Germinal center (tissue), 1 donor: ENCODE measurements around the gene NCSTN.
"Not testable (repeated sequence)": the region's sequence is repeated elsewhere in the genome, so short reads cannot be mapped to it uniquely, and the experiment has no call there.

ENCODE experiments used
- DNase-seq: peaks from one replicate; pipeline ENCODE4 v3.0.0; 2012; ENCODE audit warnings: mixed read lengths, low spot score

Gene NCSTN

DNA sequence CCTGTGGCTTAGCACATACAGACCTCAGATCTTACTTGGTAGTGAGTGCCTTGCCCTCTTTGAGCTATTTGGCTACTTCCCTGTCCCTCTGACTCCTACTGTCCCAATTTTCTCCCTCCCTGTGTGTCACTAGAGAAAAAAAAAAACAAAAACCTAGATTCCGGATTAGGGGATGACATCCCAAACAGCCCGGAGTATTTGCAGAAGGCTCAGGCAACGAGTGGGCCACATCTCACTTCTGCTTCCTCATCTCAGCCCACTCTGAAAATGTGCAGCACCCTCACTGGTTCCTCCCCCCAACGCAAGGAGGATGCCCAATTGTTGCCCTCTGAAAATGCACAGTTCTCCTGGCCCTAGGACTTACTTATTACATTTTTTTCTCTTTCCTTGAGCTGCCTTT lies 28.6 kb downstream of the NCSTN start:
- no peak for DNase-seq

DNA sequence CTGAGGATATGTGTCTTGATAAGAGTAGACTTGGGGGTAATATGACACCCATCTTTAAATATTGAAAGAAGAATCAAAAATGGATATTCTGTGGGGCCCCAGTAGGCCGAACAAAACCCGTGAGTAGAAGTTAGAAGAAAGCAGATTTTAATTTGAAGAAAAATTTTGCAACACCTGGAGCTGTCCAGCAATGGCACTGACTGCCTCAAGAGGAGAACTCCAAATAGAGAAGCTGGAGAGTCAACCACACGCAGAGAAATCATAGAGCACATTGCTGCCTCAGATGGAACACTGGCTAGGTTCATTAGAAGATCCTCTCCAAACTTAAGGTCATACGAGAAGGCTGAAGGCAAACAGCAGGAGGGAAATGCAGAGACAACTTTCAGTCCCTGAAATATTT lies 30.5 kb downstream of the NCSTN start:
- no peak for DNase-seq

DNA sequence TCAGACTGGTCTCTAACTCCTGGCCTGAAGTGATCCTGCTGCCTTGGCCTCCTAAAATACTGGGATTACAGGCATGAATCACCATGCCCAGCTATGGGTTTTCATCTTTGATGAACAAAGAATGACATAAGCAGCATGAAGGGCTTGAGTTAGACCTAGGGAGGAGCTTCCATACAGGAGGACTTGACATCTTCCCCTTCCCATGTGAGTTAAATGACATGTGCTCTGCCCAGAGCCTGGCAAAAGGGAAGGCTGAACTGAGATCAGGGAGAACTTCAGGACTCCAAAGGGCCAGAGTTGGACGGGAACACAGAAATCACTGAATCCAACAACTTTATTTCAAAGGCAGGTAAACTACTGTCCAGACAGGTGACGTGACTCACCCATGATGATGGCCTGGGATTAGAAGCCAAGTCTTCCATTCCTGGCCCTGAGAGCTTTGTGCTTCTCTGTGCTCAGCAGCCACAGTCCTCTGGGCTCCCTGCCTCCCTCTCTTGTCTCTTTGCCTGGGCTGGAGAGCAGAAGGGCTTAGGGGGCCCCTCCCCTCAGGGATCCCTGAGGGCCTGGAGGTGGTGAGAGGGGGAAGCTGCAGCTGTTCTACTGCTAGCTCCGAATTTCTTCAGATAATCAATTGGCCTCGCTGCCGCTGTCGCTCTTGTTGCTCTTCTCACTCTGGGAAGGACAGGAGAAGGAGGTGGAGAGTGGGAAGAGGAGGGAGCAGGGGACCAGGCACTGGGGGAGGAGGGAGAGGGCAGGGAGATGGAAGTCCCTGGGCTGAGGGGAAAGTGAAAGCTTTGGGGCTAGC lies 31.3 kb downstream of the NCSTN start:
- no peak for DNase-seq

DNA sequence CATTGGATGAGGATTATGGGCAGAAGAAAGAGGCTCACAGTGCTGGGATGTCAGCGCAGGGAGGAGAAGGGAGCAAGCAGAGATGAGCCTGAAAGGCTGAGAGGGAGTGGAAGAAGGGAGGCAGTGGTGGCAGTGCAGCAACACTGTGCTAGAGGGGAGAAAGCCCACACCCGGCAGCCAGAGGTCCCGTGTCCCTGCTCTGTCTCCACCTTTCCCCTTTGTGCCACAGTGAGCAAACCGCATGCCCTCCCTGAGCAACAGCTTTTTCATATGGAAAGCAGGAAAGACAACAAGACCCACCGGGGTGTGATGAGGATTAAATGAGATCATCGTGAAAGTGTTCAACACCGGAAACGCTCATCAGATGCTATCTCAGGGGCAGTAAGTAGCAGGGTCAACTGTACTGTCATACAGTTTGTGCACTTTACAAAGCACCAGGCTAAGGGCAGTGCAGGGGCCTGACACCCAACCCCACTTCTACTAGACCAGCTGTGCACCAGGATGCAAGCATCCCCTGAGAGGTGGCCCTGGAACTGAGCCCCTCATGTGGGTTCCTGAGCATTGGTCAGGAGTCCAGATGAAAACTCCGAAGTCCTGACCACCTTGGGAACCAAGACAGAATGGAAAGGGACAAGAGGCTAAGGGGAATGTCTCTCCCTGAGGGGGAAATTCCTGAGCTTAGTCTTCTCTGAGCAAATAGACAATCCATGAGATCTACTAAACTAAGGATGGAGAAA lies 32.8 kb downstream of the NCSTN start:
- DNase-seq = no peak

DNA sequence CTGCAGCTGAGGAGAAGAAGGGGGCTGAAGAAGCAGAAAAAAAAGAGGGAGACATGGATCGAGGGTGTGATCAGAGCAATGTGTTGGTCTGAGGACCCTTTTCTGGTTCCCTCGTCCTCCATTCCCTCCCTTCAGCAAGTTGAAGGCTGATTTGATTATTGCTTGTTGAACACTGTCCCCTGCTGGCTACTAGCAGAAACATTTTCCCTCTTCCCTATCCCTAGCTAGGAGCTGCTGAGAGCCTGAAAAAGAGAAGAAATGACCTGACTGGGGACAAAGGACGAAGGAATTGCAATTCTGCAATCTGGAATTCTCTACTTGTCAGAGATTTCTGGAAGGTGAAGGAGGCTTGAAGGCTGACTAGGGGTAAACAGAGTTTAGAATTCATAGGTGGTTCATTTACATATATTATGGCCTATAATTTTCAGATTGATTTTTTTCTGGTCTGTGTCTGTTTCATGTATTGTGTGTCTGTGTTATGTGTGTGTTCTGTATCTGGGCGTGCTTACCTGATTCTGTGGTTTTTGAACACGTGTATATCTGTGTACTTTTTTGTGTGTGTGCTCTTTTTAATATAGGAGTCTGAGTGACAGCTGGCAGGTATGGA lies 33.4 kb downstream of the NCSTN start:
- DNase-seq = peak; percentile 65

DNA sequence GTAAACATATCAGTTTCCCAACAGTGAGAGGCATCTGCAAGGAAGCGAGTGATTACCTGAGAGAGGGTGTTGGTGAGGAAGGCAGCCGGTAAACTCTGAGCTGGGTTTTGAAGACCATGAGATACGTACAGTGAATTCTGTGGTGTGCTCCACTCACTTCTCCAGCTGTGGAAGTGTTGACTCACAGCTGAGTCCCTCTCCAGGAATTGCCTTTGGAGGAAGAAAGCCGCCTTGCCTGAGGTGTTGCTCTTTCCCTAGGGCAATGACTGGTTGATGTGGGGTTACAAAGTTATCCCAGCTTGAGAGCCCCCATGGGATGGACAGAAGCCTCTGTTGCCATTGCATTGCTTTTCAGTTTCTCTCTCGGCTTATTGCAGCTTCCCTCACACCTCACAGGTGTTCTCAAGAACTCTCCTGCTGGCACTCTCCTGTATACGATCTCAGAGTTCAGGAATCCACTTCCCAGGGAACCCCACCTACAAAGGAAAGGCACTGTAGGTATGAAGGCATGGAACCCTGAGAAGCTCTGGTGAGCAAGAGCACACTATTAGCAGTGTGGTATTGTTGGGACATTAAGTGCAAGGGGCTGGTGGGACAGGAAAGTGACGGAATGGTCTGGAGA lies 34.5 kb downstream of the NCSTN start:
- no peak for DNase-seq

DNA sequence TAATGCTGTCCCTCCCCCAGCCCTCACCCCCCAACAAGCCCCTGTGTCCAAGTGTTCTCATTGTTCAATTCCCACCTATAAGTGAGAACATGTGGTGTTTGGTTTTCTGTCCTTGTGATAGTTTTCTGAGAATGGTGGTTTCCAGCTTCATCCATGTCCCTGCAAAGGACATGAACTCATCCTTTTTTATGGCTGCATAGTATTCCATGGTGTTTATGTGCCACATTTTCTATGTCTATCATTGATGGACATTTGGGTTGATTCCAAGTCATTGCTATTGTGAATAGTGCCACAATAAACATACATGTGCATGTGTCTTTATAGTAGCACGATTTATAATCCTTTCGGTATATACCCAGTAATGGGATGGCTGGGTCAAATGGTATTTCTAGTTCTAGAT lies 41.6 kb downstream of the NCSTN start:
- DNase-seq = not testable (repeated sequence)

DNA sequence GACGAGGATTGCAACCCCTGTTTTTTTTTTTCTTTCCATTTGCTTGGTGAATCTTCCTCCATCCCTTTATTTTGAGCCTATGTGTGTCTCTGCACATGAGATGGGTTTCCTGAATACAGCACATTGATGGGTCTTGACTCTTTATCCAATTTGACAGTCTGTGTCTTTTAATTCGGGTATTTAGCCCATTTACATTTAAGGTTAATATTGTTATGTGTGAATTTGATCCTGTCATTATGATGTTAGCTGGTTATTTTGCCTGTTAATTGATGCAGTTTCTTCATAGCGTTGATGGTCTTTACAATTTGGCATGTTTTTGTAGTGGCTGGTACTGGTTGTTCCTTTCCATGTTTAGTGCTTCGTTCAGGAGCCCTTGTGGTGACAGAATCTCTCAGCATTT lies 45.2 kb downstream of the NCSTN start:
- DNase-seq = not testable (repeated sequence)

DNA sequence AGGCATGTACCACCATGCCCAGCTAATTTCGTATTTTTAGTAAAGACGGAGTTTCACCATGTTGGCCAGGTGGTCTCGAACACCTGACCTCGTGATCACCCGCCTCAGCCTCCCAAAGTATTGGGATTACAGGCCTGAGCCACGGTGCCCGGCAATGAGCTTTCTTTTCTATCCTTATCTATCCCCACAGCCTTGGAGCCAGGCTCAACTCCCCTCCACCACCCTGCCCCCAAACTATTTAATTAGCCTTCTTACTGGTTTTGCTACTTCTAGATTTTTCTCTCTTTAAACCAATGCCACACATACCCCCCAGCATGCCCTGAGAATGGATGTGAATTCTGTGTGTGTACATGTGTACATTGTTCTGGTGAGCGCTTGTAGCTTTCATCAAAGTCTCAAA lies 51.5 kb downstream of the NCSTN start:
- DNase-seq = no peak

DNA sequence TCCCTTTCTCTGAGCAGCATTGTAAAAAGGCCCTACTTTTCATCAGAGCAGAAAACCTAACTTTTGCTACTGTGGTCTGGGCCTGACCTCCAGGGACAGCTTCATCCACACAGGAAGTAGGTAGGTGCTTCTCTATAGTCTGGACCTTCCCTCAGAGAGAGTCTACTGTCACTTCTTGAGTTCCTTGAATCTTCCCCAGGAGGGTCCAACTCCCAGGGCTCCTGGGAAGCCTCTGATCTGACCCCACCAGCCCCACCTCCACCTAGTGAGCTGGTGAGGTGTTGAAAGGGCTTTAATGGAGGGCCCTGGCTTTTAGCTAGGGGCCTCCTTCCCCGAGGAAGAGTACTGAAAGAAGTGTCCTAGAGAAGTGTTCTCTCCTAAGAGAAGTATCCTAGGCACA lies 54.5 kb downstream of the NCSTN start:
- DNase-seq = no peak

DNA sequence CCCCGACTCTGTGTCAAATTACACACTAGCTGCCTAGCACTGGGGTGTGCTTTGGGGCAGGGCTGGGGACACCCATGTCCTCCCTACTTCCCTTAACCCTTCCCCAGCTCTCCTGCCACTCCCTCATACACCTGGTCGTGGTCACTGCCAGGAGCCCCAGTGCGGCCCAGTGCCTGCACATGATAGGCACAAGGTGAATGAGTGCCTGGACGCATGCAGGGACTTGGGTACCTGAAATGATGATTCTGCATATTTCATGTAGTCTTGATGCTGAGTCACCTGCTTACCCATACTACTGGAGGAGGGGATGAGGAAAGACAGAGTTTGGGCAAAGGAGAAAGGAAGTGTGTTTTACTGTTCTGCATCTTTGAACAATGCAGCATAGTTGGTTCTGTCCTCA lies 55.6 kb downstream of the NCSTN start:
- no peak for DNase-seq

DNA sequence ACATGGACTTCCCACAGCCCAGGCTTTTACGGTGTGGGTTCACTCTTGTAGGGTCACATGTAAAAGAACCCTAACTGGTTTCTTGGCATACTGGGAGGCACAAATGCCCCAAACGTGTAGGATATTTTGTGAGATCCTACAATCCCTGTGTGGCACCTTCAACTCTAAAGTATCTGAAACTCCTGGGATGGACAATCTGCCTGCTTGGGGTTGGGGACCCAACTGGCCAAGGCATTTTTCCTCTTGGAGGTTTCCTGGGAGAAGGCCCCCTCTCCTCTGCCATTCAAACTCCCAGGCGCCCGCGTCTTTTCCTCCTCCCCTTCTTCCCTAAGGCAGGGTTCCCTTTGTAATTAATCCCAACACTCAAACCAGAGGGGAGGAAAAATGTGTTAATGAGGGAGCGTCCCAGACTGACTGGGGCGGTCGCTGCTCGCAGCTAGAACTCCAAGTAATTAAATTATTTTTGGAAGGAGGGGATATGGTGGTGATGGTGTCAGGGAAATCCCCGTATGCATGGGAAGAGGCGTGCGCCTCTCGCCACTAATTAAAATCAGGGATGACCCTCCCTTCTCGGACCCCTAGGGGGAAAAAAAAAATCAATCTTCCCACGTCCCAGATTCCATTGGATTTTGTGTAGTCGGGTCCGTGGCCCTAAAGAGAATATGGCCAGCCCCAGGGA lies 56.5 kb downstream of the NCSTN start:
- no peak for DNase-seq

DNA sequence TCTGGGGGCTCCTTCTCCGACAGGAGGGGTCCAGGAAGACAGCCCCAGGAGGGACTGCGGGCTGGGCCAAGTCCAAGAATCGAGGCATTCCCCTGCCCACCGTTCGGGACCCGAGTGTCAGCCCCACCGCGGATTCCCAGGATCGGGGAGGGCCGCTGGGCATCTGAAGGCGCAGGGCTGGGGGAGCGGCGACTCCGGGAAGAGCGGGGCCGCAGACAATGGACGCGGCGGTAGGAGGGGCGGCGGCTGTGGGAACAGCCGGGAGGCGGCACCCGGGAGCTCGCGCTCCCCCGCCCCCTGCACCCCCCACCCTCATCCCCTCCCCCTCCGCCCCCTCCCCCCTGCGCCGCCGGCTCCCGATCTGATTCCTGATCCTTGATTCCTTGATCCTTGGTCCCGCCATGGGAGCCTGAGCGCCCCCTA lies 57.1 kb downstream of the NCSTN start, which contains the start of gene VANGL2:
TSS of gene VANGL2 (plus strand) at position 342 of the 423 bp plus-strand sequence. CDS start 15,274 bp downstream, outside the sequence.
- peak; percentile 78 for DNase-seq

DNA sequence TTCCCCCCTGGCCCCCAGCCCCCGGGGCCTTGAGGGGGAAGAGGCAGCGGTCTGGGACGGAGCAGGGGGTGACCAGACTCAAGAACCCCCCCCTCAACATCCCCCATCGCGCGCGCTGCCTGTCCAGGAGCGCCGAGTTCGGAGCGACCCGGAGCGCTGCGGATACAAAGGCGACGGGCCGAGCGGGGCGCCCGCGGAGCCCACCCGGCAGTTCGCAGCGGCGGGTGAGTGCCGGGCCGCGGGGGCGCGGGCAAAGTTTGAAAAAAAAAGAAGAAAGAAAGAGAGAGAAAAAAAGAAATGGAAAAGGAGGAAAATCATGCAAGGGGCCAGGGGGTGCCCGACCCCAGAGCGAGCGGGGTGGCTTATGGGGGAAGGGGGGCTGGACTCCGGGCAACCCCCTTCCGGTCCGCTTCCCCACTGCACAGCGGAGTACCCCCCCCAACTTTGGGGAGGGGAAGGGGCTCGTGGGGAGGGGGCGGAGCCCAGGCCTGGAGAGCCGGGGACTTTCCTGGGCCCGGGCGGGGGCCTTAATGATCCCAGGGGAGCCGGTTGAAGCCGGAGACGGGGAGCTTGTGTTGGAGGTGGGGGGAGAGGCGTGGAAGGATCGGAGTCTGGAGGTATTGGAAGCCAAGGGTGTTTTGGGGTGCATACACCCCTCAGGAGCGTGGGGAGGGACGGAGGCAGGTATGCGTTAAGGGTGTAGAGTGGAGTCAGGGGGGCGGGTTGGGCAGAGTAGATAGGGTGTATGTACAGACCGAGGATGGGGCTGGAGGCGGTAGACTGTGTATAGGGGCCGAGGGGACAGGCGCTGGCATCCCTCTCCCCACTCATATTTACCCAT lies 57.7 kb downstream of the NCSTN start:
- peak; percentile 57 for DNase-seq

DNA sequence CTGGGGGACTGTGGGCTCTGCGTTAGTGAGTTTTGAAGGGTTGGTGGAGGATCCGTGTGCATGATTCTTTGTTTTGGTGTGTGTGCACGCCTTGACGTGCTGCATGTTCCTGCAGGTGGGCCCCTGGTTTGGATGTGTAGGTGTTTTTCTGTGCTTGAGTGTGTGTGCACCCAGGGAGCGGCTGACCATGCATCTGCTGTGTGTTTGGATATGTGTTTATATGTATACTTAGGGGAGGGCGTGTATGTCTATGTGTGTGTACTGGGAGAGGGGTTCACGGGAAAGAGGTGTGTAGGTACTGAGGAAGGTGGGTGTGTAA lies 58.3 kb downstream of the NCSTN start:
- DNase-seq = no peak

DNA sequence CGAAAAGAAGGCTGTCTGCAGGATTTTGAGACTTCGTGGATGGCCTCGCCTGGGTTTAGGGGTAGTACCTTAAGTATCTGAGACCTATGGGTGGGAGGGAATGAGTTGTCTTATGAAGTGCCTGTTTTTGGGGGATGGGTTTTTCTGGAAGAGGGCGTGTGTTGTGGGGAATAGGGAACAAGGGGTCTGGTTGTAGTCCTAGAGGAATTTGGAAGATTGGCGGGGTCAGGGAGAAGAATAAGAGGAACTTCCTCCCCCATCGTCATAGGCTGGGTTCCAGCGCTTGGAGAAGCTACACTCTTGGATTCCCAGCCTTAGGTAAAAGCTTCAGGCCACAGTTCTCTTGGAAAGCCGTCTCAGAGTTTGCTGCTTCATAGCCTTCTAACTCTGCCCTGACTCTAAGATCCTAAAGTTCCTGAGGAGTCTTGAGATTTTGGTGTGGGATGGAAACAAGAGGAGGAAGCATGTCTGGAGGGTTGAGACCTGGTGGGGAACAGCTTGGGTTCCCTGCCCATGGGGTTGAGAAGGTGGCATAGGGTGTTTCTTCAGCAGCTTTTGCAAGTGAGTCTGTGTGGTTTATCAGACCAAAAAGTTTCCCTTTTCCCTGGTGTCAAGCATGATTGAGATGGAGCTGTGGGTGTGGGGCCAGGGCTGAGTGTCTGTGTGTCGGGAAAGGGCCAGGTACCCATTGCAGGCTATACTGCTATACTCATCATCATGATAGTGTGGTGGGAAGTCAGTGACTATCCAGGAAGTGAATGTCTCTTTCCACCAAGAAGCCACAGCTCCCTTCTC lies 59.0 kb downstream of the NCSTN start:
- no peak for DNase-seq

DNA sequence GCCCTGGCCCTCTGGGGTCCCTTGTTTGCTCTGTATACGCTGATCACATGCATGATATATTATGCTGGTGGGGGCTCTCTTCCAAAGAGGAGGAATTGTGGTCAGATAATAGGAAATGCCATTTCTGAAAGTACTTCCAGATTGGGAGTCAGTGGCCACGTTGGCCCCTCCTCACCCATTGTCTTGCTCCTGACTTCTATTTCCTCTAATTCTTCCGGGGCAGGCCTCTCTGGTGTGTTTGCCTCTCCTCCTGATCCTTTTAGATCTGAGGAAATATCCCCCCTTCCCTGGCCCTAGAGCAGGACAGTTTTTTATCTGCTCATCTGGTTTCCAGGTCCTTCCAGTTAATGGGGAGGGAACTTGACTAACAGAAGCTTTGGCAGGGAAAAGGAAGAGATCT lies 60.1 kb downstream of the NCSTN start:
- DNase-seq = no peak

DNA sequence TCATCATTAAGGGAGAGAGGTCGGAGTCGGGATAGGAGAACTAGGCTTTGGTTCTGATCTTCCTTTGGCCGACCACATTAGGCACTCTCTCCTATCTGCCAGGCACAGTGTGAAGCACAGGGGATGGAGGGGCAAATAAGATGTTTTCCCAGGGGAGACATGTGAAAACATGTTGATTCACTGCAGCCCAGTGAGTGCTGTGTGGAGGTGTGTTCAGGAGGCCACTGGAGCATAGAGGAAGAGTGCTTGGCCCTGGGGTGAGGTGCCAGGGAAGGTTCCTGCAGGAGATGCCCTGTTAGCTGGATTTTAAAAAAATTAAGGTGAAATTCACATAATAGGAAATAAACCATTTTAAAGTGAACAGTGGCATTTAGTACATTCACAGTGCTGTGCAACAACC lies 60.9 kb downstream of the NCSTN start:
- DNase-seq = no peak

DNA sequence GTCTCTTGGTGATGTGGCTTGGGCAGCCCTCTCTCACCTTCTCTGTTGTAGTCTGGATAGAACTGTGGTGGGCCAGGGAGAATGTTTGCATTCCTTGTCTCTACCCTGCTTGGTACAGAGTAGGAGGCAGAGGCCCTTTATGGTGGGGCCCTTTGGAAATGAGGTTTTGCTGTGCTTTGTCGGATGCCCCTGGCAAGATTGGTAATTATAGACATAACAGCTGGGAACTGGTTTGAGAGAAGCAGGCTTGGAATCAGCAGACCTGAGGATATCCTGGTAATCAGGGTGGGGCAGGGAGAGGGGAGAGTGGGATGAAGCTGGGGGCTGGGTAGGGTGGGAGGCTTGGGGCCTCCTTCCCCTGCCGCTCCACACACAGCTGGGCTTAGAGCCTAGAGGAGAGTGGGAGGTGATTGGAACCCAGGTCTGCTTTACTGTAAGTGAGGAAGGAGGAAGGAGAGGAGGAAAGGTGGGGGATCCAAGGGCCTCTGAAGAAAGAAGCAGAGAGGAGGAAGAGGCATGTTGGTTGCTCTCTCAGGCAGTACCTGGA lies 62.2 kb downstream of the NCSTN start:
- DNase-seq = no peak
